Small intestine (tissue), 7 donors: ENCODE data around the gene CD82. TPM values are rescaled to one million over a fixed set of nuclear protein-coding genes. Genes with fewer than 3 reads are reported as not detected.
A peak's percentile ranks its signal among the peaks of the same experiment; 100 is the strongest.

Source experiments
- DNase-seq, 2 donors: peaks; one replicate each; pipeline versions ENCODE4 v3.0.0 to v3.0.0-alpha.2; 2013
- FAIRE-seq: peaks from 2 replicates; lab custom pipeline; 2012; peaks lifted over from hg19 to GRCh38; lab: Jason Lieb, UNC
- H3K27ac ChIP-seq, 3 donors: one replicate each; pipeline ENCODE4 v1.5.1; 2013; ENCODE audit warnings: low read length in 2 of 3, mild to moderate bottlenecking in 2 of 3, control low read depth in 1 of 3, inconsistent platforms in 1 of 3, low read depth in 1 of 3, moderate library complexity in 1 of 3
- H3K27me3 ChIP-seq, 3 donors: one replicate each; pipeline ENCODE4 v1.6.1; 2013; ENCODE audit warnings: low read length in 3 of 3, inconsistent platforms in 1 of 3; ENCODE audit not compliant: control insufficient read depth in 3 of 3, insufficient read depth in 3 of 3
- H3K36me3 ChIP-seq, 3 donors: one replicate each; pipeline ENCODE4 v1.6.1; 2013; ENCODE audit warnings: low read length in 3 of 3, inconsistent platforms in 1 of 3, low read depth in 1 of 3, mild to moderate bottlenecking in 1 of 3, moderate library complexity in 1 of 3; ENCODE audit not compliant: control insufficient read depth in 3 of 3, insufficient read depth in 2 of 3
- H3K4me1 ChIP-seq, 3 donors: one replicate each; pipeline ENCODE4 v1.6.1; 2013; ENCODE audit warnings: low read length in 2 of 3, inconsistent platforms in 1 of 3, low read depth in 1 of 3, mild to moderate bottlenecking in 1 of 3, moderate library complexity in 1 of 3; ENCODE audit not compliant: control insufficient read depth in 3 of 3, insufficient read depth in 2 of 3
- H3K4me3 ChIP-seq, 3 donors: one replicate each; pipeline ENCODE4 v1.5.1; 2013; ENCODE audit warnings: low read length in 3 of 3, control low read depth in 1 of 3, inconsistent platforms in 1 of 3, low read depth in 1 of 3, mild to moderate bottlenecking in 1 of 3, moderate library complexity in 1 of 3
- H3K9me3 ChIP-seq, 2 donors: one replicate each; pipeline ENCODE4 v1.6.1; 2013; ENCODE audit warnings: low read depth in 1 of 2, low read length in 1 of 2; ENCODE audit not compliant: control insufficient read depth in 2 of 2, insufficient read depth in 1 of 2
- WGBS, 3 donors: extraction: QIAGEN DNeasy Blood & Tissue Kit; methylation state at CpG; one replicate each; pipeline ENCODE4 v1.1.7; 2013; 5-methylcytosine and 5-hydroxymethylcytosine counted together
- polyA plus RNA-seq, 4 donors: library from polyadenylated mRNA; stranded (reverse) in 3 of 4; unstranded in 1 of 4; fragments of 200-250 nt in 3 of 4; fragments of 120-200 nt in 1 of 4; gene quantifications; one replicate each; pipeline versions ENCODE4 v1.2.1 to v1.2.3, GENCODE V29; 2013
- donor health status: healthy with polysubstance abuse.
- donor health status: control.
- donor health status: control.
- donor health status: Bipolar disorder and iron deficiency.
- donor health status: healthy.

CD82 gene
- polyA plus RNA-seq, 4 donors: 24.2 to 108 (median 69.9) TPM

DNA sequence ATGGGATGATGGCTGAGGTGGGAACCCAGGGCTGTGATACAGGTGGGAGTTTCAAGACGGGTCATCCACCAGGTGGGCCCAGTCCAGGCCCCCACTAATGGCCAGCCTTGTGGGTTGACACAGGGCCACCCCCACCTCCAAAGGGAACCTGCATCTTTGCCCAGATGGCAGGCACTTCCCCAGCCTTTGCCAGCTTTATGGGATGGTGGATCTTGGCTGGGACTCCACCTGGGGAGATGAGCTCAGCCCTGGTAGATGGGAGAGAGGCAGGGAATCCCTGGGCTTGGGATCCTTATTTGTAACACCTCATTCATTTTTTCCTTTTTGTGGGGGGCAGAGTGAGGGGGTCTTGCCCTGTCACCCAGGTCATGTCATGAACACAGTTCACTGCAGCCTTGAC, 33.4 kb downstream of the CD82 start:
- Histone ChIP-seq H3K9me3 (no peaks in the 10 kb centered on the region), H3K36me3 (peaks cover 0 to 77% (median 0%) of the 10 kb centered on the region in 3 donors), H3K4me3 (no peak overlapping the region), H3K4me1 (peaks cover 0 to 60% (median 7%) of the 10 kb centered on the region in 3 donors), H3K27me3 (no peaks in the 10 kb centered on the region), H3K27ac (no peak overlapping the region)
- WGBS, 3 donors: 92 to 100% (median 92%) methylated on average over 1 of the region's 1 CpG
- DNase-seq (no peak), FAIRE-seq (no peak)

- FAIRE-seq (no peak), DNase-seq (no peak)
- Histone ChIP-seq H3K4me3 (no peak overlapping the region), H3K27me3 (no peaks in the 10 kb centered on the region), H3K27ac (peak overlapping the region in 2 of 3 donors; percentile 56 to 90), H3K9me3 (no peaks in the 10 kb centered on the region), H3K4me1 (peaks cover 0 to 52% (median 7%) of the 10 kb centered on the region in 3 donors), H3K36me3 (peaks cover 0 to 77% (median 0%) of the 10 kb centered on the region in 3 donors)
- WGBS, 3 donors: 85 to 91% (median 90%) methylated on average over 7 of the region's 7 CpGs
Observed at GRCh38 chr11:44600261-44600660, 34.8 kb downstream of the CD82 start.

DNA sequence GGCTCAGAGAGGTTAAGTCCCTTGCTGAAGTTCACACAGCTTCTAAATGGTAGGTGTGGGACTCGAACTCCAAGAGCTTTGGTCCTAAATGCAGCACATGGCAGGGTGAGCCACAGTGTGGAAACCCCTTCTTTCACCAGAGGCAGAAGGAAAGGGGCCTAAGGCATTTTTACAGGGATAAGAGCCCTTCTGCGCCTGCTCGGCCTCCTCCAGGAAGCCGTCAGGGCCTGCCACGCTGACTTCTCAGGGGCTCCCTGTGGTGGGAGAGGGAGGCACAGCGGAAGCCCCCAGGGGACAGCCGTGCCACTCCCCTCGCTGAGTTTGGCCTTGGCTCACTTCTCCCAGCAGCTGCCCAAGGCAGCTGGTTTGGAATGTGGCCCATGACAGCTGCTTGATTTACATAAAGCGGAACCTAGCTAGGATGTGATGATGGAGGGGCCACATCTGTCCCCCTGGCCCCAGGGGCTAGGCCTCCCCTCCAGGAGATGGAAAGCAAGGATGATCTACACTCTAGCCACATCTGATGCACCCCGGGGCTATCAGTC, 35.4 kb downstream of the CD82 start:
- H3K9me3 ChIP-seq: no peaks in the 10 kb centered on the region
- H3K4me3 ChIP-seq: no peak overlapping the region
- peak overlapping the region; percentile 56 to 90 (median 78) for H3K27ac ChIP-seq
- peaks cover 0 to 50% (median 7%) of the 10 kb centered on the region in 3 donors for H3K4me1 ChIP-seq
- FAIRE-seq (no peak), DNase-seq (no peak)
- peaks cover 0 to 78% (median 1%) of the 10 kb centered on the region in 3 donors for H3K36me3 ChIP-seq
- 19 to 47% (median 45%) methylated on average over 10 of the region's 10 CpGs for WGBS, 3 donors
- H3K27me3 ChIP-seq: no peaks in the 10 kb centered on the region

DNA sequence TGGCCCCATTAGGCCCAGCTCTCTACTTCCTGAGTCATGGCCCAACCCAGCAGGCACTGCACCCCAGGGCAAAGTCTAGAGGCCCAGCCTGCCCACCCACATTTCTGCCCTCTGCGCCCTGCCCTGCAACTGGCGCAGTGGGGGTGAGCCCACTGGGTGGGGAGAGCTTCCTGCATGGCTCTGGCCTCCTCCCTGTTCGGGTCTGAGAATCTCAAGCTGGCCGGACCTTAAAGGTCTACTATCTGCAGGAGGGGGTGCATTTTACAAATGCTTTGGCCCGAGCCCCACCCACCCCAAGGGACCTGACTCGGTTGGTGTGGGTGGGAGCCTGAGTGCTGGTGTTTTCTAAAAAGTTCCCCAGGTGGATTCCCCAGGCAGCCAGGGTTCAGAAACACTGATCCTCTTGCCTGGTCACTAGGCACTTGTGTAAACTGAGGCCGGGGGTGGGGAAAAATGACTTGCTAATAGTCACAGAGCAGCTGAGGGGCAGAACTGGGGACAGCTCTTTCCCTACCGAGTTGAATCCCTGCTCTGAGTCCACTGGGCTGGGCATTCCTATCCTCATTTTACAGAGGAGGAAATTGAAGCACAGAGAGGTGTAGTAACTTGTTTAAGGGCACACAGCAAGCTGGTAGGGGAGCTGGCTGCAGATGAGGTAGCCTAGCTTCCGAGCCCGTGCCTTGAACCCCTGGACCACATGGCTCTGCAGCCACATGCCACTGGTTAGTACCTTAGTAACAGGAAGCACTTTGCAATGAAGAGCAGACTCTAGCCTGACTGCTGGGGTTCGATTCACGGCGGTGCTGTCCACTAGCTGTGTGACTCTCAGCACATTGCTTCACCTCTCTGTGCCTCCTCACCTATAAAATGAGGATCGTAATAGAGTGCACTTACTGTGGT, 36.3 kb downstream of the CD82 start:
- Histone ChIP-seq H3K27me3 (no peaks in the 10 kb centered on the region), H3K4me1 (peaks cover 0 to 42% (median 7%) of the 10 kb centered on the region in 3 donors), H3K27ac (peak overlapping the region; percentile 69 to 90 (median 78)), H3K4me3 (no peak overlapping the region), H3K9me3 (no peaks in the 10 kb centered on the region), H3K36me3 (peaks cover 0 to 76% (median 3%) of the 10 kb centered on the region in 3 donors)
- peak; percentile 97 for DNase-seq
- 38 to 61% (median 46%) methylated on average over 14 of the region's 14 CpGs for WGBS, 3 donors
- no peak for FAIRE-seq

- no peak for DNase-seq
- Histone ChIP-seq H3K9me3 (no peaks in the 10 kb centered on the region), H3K27me3 (no peaks in the 10 kb centered on the region), H3K4me1 (peaks cover 0 to 35% (median 3%) of the 10 kb centered on the region in 3 donors), H3K36me3 (peaks cover 0 to 79% (median 6%) of the 10 kb centered on the region in 3 donors), H3K27ac (peak overlapping the region in 1 of 3 donors; percentile 2), H3K4me3 (no peak overlapping the region)
- no peak for FAIRE-seq
- 43 to 51% (median 46%) methylated on average over 6 of the region's 6 CpGs for WGBS, 3 donors
Observed at GRCh38 chr11:44602891-44603310, 37.4 kb downstream of the CD82 start.

DNA sequence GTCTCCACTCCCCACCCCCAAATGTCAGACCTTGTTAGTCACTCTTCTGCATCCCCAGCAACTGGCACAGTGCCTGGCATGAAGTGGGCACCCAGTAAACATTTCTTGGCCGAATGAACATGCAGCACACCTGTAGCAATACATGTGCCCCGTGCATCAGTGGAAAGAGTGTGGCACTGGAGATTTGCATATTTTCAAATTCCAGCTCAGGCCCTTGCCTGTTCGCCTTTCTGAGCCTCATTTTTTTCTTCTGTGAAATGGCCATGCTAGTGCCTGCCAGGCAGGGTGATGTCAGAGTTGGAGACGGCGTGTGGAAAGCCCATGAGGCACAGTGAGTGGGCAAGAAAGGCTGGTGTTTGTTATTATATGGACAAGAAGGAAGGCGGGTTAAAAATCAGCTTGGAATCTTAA, 38.7 kb downstream of the CD82 start:
- 59 to 72% (median 67%) methylated on average over 6 of the region's 6 CpGs for WGBS, 3 donors
- FAIRE-seq (no peak), DNase-seq (no peak)
- Histone ChIP-seq H3K27me3 (no peaks in the 10 kb centered on the region), H3K27ac (no peak overlapping the region), H3K9me3 (no peaks in the 10 kb centered on the region), H3K36me3 (peaks cover 0 to 86% (median 6%) of the 10 kb centered on the region in 3 donors), H3K4me1 (peaks cover 0 to 43% (median 3%) of the 10 kb centered on the region in 3 donors), H3K4me3 (no peak overlapping the region)

- H3K27ac ChIP-seq: no peak overlapping the region
- no peak for FAIRE-seq
- no peaks in the 10 kb centered on the region for H3K27me3 ChIP-seq
- H3K36me3 ChIP-seq: peaks cover 0 to 86% (median 6%) of the 10 kb centered on the region in 3 donors
- peaks cover 0 to 37% (median 3%) of the 10 kb centered on the region in 3 donors for H3K4me1 ChIP-seq
- 90 to 95% (median 91%) methylated on average over 25 of the region's 25 CpGs for WGBS, 3 donors
- no peaks in the 10 kb centered on the region for H3K9me3 ChIP-seq
- no peak overlapping the region for H3K4me3 ChIP-seq
- no peak for DNase-seq
Observed at GRCh38 chr11:44605068-44605708, 39.7 kb downstream of the CD82 start.

- FAIRE-seq: no peak
- WGBS, 3 donors: 94 to 96% (median 95%) methylated on average over 7 of the region's 7 CpGs
Observed at GRCh38 chr11:44605965-44606364, 40.5 kb downstream of the CD82 start.

More at GRCh38 chr11:44605965-44606364, 40.5 kb downstream of the CD82 start:
- H3K27ac ChIP-seq: no peak overlapping the region
- peaks cover 0 to 31% (median 3%) of the 10 kb centered on the region in 3 donors for H3K4me1 ChIP-seq
- H3K4me3 ChIP-seq: no peak overlapping the region
- H3K27me3 ChIP-seq: no peaks in the 10 kb centered on the region
- DNase-seq: no peak
- no peaks in the 10 kb centered on the region for H3K9me3 ChIP-seq
- peaks cover 0 to 82% (median 6%) of the 10 kb centered on the region in 3 donors for H3K36me3 ChIP-seq
